Stomach (tissue), 9 donors: ENCODE measurements around the gene AIF1L. TPM values are rescaled to one million over a fixed set of nuclear protein-coding genes. Genes with fewer than 3 reads are reported as not detected.

Experiments
- DNase-seq, 2 donors: peaks; one replicate each; pipeline versions ENCODE4 v3.0.0 to v3.0.0-alpha.2; 2013 to 2019
- H3K27ac ChIP-seq, 5 donors: fragments of 200-600 bp in 4 of 5; sonication (generic) in 4 of 5; one replicate each; pipeline ENCODE4 v1.5.1; 2013 to 2019; ENCODE audit warnings: mild to moderate bottlenecking in 1 of 5, moderate library complexity in 1 of 5
- H3K27me3 ChIP-seq, 3 donors: fragments of 200-600 bp; sonication (generic); one replicate each; pipeline ENCODE4 v1.5.1; 2017 to 2019; ENCODE audit warnings: mixed run types in 1 of 3
- H3K36me3 ChIP-seq, 4 donors: fragments of 200-600 bp; sonication (generic); 1 replicate in 3 of 4; 2 replicates in 1 of 4; pipeline ENCODE4 v1.5.1; 2016 to 2019
- H3K4me1 ChIP-seq, 4 donors: fragments of 200-600 bp; sonication (generic); one replicate each; pipeline ENCODE4 v1.5.1; 2016 to 2019
- H3K4me3 ChIP-seq, 4 donors: fragments of 200-600 bp; sonication (generic) in 3 of 4; one replicate each; pipeline ENCODE4 v1.5.1; 2016 to 2019; ENCODE audit warnings: mild to moderate bottlenecking in 1 of 4
- H3K9me3 ChIP-seq, 4 donors: fragments of 200-600 bp; sonication (generic); one replicate each; pipeline ENCODE4 v1.5.1; 2016 to 2019
- CTCF ChIP-seq, 7 experiments: fragments of 450-650 bp in 4 of 7; fragments of 200-600 bp in 3 of 7; sonication (generic) in 3 of 7; IDR thresholded peaks; one replicate each; pipeline ENCODE4 v1.5.1; 2016 to 2019; ENCODE audit warnings: antibody characterized with exemption in 7 of 7, control low read depth in 2 of 7, mild to moderate bottlenecking in 1 of 7
- EP300 ChIP-seq: sonication (generic); formaldehyde crosslinking; IDR thresholded peaks from one replicate; pipeline ENCODE4 v1.6.1; 2017; ENCODE audit warnings: antibody characterized with exemption
- POLR2A ChIP-seq, 4 donors: fragments of 450-650 bp; IDR thresholded peaks; one replicate each; pipeline ENCODE4 v1.6.1; 2016; ENCODE audit warnings: antibody characterized with exemption in 4 of 4, control low read depth in 2 of 4, mild to moderate bottlenecking in 1 of 4, moderate library complexity in 1 of 4
- POLR2AphosphoS5 ChIP-seq, 3 donors: sonication (generic); formaldehyde crosslinking; IDR thresholded peaks; one replicate each; pipeline ENCODE4 v1.6.1; 2016; ENCODE audit warnings: antibody characterized with exemption in 3 of 3
- WGBS, 5 donors: extraction: QIAGEN DNeasy Blood & Tissue Kit in 3 of 5; methylation state at CpG; one replicate each; pipeline versions ENCODE4 v1.1.5 to v1.1.7; 2013 to 2018; 5-methylcytosine and 5-hydroxymethylcytosine counted together
- intact Hi-C: fragments of 100-400 bp; cut with DNase I; formaldehyde crosslinking; loops from one replicate; pipeline ENCODE4 v1.15.1; 2023; ENCODE audit warnings: low total_unique reads
- polyA plus RNA-seq, 3 donors: library from polyadenylated mRNA; stranded (reverse); fragments of 200-250 nt; gene quantifications; one replicate each; pipeline ENCODE4 v1.2.3, GENCODE V29; 2013
- total RNA-seq, 5 donors: library from RNA; depleted of rRNA; stranded (reverse); fragments of >200 nt; gene quantifications; one replicate each; pipeline versions ENCODE4 v1.1.0 to v1.2.3, GENCODE V29; 2014 to 2016
- donor health status: healthy with polysubstance abuse.
- donor health status: Bipolar disorder and iron deficiency.
- donor health status: healthy.

AIF1L gene
- total and polyA plus RNA-seq, 8 donors = 1.2 to 18.4 (median 9.0) TPM; not detected in 2

- no peaks in the 10 kb centered on the region for H3K9me3 ChIP-seq
- DNase-seq = no peak
- 61 to 74% (median 66%) methylated on average over 22 of the region's 22 CpGs for WGBS, 5 donors
Observed at GRCh38 chr9:131116281-131117120, 20.2 kb downstream of the AIF1L start.

GRCh38 chr9:131117121-131117761, 20.9 kb downstream of the AIF1L start:
- intact Hi-C loops = no loop called here
- Histone ChIP-seq H3K27ac (peak overlapping the region in 4 of 5 donors; percentile 31 to 46 (median 36)), H3K4me3 (no peak overlapping the region), H3K4me1 (no peaks in the 10 kb centered on the region), H3K36me3 (peaks cover 0 to 8% (median 0%) of the 10 kb centered on the region in 4 donors), H3K27me3 (no peaks in the 10 kb centered on the region), H3K9me3 (no peaks in the 10 kb centered on the region)
- 58 to 71% (median 70%) methylated on average over 13 of the region's 13 CpGs for WGBS, 5 donors
- no peak for DNase-seq
- TF ChIP-seq POLR2A (IDR thresholded peaks at IDR 0.05) (no peak), CTCF (IDR thresholded peaks at IDR 0.05) (no peak), EP300 (no peak), POLR2AphosphoS5 (IDR thresholded peaks at IDR 0.05) (no peak)

More at GRCh38 chr9:131116281-131117120, 20.2 kb downstream of the AIF1L start:
- Histone ChIP-seq H3K4me3 (no peak overlapping the region), H3K27me3 (no peaks in the 10 kb centered on the region), H3K36me3 (peaks cover 0 to 8% (median 0%) of the 10 kb centered on the region in 4 donors), H3K27ac (peak overlapping the region in 2 of 5 donors; percentile 37 to 46), H3K4me1 (no peaks in the 10 kb centered on the region)
- TF ChIP-seq EP300 (no peak), POLR2AphosphoS5 (IDR thresholded peaks at IDR 0.05) (no peak), CTCF (IDR thresholded peaks at IDR 0.05) (no peak)
- intact Hi-C loops = no loop called here

GRCh38 chr9:131117762-131118145, 21.4 kb downstream of the AIF1L start:
- Histone ChIP-seq H3K9me3 (no peaks in the 10 kb centered on the region), H3K36me3 (peaks cover 0 to 8% (median 0%) of the 10 kb centered on the region in 4 donors), H3K27me3 (no peaks in the 10 kb centered on the region), H3K27ac (peak overlapping the region in 4 of 5 donors; percentile 31 to 46 (median 36)), H3K4me3 (no peak overlapping the region), H3K4me1 (no peaks in the 10 kb centered on the region)
- DNase-seq = no peak
- no peak for TF ChIP-seq POLR2A (IDR thresholded peaks at IDR 0.05)
- no peak for TF ChIP-seq POLR2AphosphoS5 (IDR thresholded peaks at IDR 0.05)
- no peak for TF ChIP-seq EP300
- TF ChIP-seq CTCF (IDR thresholded peaks at IDR 0.05) = no peak
- intact Hi-C loops = no loop called here
- WGBS, 5 donors = 76 to 89% (median 78%) methylated on average over 3 to 4 of the region's 4 CpGs

- Histone ChIP-seq H3K36me3 (peaks cover 0 to 8% (median 0%) of the 10 kb centered on the region in 4 donors), H3K27me3 (no peaks in the 10 kb centered on the region), H3K4me1 (peaks cover 3% of the 10 kb centered on the region in 4 donors), H3K27ac (no peak overlapping the region), H3K4me3 (no peak overlapping the region), H3K9me3 (no peaks in the 10 kb centered on the region)
- 76 to 91% (median 81%) methylated on average over 8 of the region's 8 CpGs for WGBS, 5 donors
- TF ChIP-seq POLR2AphosphoS5 (IDR thresholded peaks at IDR 0.05) (no peak), EP300 (no peak), POLR2A (IDR thresholded peaks at IDR 0.05) (no peak), CTCF (IDR thresholded peaks at IDR 0.05) (no peak)
- intact Hi-C loops = no loop called here
- no peak for DNase-seq
Observed at GRCh38 chr9:131119600-131119999, 23.3 kb downstream of the AIF1L start.
